AG09309 (cell line): ENCODE measurements around the gene MUC4.
"Not testable (repeated sequence)": the region's sequence is repeated elsewhere in the genome, so short reads cannot be mapped to it uniquely, and the experiment has no call there.

Experiments used
- DNase-seq: peaks from one replicate; pipeline ENCODE4 v3.0.0-alpha.2; 2010; ENCODE audit warnings: low read depth
- H3K4me3 ChIP-seq: 2 replicates; pipeline ENCODE4 v1.5.1; 2011; ENCODE audit warnings: mild to moderate bottlenecking, low read depth, low read length, moderate library complexity; ENCODE audit not compliant: control insufficient read depth
- TF ChIP-seq, protein P1 (sequence below): IDR thresholded peaks from 2 replicates; pipeline ENCODE4 v1.5.1; 2011; ENCODE audit warnings: mild to moderate bottlenecking, low read depth, low read length, inconsistent platforms; ENCODE audit not compliant: insufficient read depth, control insufficient read depth; ENCODE audit errors: missing control alignments

Gene MUC4

DNA sequence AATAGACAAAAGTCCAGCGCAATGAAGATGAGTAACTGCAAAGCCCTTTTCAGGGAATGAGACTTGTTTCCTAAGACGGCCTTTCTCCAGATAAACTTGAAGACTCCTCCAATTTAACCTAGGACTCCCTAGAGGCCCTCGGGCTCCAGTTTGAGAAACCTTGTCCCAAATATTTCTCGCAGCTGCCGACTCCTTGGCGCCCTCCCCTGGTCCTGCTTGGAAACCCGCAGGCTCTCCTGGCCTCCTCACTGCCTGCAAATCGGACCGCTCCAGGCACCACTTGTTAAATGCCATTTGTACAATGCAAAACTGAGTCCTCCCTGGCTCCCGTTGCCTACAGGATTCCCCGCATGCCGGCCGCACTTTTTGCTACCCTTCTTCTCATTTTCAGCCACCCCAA, 36.8 kb downstream of the MUC4 start:
- no peak overlapping the region for H3K4me3 ChIP-seq
- DNase-seq, result no peak
- TF ChIP-seq, protein P1, sequence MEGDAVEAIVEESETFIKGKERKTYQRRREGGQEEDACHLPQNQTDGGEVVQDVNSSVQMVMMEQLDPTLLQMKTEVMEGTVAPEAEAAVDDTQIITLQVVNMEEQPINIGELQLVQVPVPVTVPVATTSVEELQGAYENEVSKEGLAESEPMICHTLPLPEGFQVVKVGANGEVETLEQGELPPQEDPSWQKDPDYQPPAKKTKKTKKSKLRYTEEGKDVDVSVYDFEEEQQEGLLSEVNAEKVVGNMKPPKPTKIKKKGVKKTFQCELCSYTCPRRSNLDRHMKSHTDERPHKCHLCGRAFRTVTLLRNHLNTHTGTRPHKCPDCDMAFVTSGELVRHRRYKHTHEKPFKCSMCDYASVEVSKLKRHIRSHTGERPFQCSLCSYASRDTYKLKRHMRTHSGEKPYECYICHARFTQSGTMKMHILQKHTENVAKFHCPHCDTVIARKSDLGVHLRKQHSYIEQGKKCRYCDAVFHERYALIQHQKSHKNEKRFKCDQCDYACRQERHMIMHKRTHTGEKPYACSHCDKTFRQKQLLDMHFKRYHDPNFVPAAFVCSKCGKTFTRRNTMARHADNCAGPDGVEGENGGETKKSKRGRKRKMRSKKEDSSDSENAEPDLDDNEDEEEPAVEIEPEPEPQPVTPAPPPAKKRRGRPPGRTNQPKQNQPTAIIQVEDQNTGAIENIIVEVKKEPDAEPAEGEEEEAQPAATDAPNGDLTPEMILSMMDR, result peak; percentile 51

DNA sequence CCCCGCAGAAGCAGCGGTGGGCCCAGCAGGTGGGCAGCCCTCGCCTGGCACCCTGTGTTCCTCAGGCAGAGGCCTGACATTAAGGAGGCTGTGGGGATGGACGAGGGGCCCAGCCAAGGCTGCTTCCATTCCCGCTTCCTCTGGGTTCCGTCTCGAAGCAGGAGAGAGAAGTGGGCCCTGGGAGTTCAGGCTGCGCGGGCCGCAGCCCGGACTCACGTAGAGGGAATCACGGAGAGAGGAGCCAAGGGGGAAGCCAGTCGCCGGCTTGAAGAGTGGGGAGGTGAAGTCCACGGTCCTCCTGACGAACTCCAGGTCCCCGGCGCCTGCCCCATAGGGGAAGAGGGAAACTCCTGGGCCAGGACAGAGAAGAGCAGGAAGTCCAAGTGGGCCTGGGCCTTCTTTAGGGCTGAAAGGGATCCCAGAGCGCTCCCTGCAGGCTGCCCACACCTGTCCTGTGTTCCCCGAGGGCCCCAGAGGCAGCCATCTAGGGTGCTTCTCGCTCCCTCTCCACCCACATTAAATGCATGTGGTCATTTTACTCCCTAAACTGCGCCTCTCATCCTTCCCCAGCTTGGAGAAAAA, 37.7 kb downstream of the MUC4 start:
- no peak overlapping the region for H3K4me3 ChIP-seq
- TF ChIP-seq, protein P1, result no peak
- DNase-seq, result no peak

DNA sequence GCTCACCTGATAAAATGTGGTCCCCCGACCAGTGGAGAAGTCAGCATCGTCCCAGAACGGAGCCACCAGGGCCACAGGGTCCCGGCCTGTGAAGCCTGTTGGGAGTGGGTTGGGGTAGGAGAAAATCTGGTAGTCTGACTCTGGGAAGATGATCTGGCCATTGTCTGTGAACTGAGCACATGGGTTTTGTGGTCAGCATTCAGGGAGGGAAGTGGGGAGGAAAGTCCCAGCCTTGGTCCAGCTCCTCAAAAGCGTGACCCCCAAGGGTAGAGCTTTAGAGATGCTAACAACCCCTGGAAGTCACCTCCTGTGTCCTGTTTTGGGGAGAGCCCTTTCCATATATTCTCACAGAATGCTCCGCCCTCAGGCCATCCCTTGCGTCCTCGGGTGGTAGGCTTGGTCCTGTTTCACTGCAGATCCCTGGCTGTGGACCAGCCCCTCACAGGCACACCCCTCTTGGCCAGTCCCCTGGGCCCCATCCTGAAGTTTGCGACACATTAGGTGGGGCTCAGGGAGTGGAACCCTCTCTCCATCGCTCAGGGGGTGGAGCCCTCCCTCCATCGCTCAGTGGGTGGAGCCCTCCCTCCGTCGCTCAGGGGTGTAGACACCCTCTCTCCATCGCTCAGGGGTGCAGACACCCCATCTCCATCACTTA, 40.0 kb downstream of the MUC4 start:
- TF ChIP-seq, protein P1, result no peak
- no peak for DNase-seq
- H3K4me3 ChIP-seq, result no peak overlapping the region

DNA sequence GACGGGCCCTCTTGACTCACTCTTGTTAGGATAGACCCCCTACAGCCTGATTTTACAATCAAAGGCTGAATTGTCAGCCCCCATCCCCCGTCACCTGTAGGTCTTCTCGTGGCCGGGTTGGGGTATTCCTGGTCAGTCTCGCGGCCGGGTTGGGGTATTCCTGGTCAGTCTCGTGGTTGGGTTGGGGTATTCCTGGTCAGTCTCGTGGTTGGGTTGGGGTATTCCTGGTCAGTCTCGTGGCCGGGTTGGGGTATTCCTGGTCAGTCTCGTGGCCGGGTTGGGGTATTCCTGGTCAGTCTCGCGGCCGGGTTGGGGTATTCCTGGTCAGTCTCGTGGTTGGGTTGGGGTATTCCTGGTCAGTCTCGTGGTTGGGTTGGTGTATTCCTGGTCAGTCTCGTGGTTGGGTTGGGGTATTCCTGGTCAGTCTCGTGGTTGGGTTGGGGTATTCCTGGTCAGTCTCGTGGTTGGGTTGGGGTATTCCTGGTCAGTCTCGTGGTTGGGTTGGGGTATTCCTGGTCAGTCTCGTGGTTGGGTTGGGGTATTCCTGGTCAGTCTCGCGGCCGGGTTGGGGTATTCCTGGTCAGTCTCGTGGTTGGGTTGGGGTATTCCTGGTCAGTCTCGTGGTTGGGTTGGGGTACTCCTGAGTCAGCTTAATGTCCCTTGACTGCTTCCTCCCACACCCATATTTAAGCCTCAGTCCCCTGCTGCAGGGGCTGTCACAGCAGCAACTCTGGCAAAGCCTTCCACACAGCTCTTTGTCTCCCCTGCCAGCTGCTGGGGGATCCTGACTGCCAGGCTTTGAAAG, 40.7 kb downstream of the MUC4 start:
- DNase-seq, result not testable (repeated sequence)

DNA sequence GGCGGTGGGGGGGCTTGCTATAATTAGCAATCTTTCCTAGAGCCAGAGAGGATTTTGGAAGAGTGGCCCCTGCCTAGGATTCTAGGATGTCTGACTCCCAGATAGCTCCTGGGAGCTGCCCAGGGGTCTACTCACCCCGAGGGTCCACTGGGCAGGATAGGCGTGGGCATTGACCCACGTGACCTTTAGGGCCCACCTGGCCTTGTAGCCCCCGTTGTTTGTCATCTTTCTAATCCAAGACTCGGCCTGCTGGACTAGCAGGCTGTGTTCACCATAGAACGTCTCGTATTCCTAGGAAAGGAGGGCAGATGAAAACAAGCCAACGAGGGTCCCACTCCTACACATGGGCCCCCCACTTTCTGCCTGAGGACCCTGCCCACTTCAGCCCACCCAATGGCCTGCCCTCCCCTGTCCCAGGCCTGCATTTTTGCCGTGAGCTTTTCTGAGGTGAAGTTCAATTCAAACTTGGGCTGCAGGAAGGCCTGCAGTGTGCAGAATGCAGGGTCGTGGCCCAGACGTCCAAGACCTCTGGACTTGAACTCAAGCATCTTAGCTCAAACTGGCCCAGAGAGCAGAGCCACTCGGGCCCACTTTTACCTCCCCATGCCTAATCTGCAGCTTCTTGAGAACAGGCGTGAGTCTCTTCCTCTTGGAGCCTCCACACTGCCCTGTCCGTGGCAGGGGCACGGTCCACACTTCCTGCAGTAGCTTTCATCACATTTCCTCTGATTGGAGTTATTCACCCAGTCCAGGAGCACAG, 41.5 kb downstream of the MUC4 start:
- TF ChIP-seq, protein P1, result no peak

More for the DNA sequence above, 40.7 kb downstream of the MUC4 start:
- not testable (repeated sequence) for H3K4me3 ChIP-seq

DNA sequence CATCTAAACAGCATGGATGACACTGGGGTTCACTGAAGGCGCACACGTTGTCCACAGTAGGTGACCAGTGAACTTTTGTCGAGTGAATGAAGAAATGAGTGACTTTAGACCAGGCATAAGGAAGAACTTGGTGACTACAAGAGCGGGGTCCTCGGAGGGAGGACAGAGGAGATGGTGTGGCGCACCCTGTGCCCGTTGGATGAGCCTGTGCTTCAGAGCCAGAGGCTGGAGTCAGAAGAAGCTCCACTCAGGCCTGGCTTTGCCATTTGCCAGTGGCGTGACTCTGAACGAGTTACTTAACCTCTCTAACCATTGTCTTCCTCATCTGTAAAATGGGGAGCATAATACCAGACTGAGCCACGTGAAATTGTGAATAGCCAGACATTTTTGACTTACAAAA, 42.2 kb downstream of the MUC4 start:
- H3K4me3 ChIP-seq, result no peak overlapping the region
- no peak for DNase-seq
- TF ChIP-seq, protein P1, result no peak

More for the DNA sequence above, 41.5 kb downstream of the MUC4 start:
- DNase-seq, result no peak
- no peak overlapping the region for H3K4me3 ChIP-seq
